Measurements from ENCODE around the gene ZBTB18.
"Not testable (repeated sequence)": the region's sequence is repeated elsewhere in the genome, so short reads cannot be mapped to it uniquely, and the experiment has no call there.

Gene ZBTB18

GRCh38 chr1:244050835-244051444 lies at the start of gene ZBTB18:
Gene ZBTB18 (plus strand): TSS chr1:244051283. CDS start chr1:244051432, 149 bp downstream.
- H3K9ac ChIP-seq (ENCODE audit: low read depth, low read length): no peak within 1 kb of the TSS
- peaks cover 9% of the 10 kb centered on the region for H3K36me3 ChIP-seq (ENCODE audit: control insufficient read depth, insufficient read depth, low read length)
- H3K4me1 ChIP-seq (ENCODE audit: control insufficient read depth, insufficient read depth, low read length): peaks cover 18% of the 10 kb centered on the region
- peak within 1 kb of the TSS; percentile 69 for H3K4me3 ChIP-seq (ENCODE audit: low read depth, low read length)
- H3K27me3 ChIP-seq (ENCODE audit: control insufficient read depth, insufficient read depth, low read length): no peaks in the 10 kb centered on the region
- no peaks in the 10 kb centered on the region for H3K9me3 ChIP-seq (ENCODE audit: control insufficient read depth, insufficient read depth, low read length)

GRCh38 chr1:244002721-244003120 lies 48.4 kb upstream of the ZBTB18 start:
- H3K9ac ChIP-seq (ENCODE audit: low read depth, low read length): no peak overlapping the region
- no peak overlapping the region for H3K4me3 ChIP-seq (ENCODE audit: low read depth, low read length)
- no peaks in the 10 kb centered on the region for H3K9me3 ChIP-seq (ENCODE audit: control insufficient read depth, insufficient read depth, low read length)
- H3K27me3 ChIP-seq (ENCODE audit: control insufficient read depth, insufficient read depth, low read length): no peaks in the 10 kb centered on the region
- no peaks in the 10 kb centered on the region for H3K36me3 ChIP-seq (ENCODE audit: control insufficient read depth, insufficient read depth, low read length)
- H3K4me1 ChIP-seq (ENCODE audit: control insufficient read depth, insufficient read depth, low read length): no peaks in the 10 kb centered on the region

DNA sequence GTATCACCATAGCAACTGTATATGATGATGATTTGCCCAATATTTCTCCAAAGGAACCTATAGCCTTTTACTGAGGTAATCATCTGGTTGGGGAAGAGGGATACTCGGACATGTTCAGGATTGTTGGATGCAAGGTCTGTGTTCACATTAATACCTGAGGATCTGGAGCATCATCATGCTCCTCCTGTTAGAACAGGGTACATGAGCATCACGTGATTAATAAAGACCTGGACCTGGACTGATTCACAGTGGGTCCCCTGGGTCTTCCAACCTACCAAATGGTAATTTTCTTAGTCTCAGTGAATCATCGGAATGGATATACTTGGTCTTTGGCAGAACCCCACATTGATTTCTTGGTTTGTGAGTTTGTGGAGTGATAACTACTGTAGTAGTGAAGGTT lies 45.6 kb upstream of the ZBTB18 start:
- Histone ChIP-seq H3K4me3 (ENCODE audit: low read depth, low read length) (no peak overlapping the region), H3K27me3 (ENCODE audit: control insufficient read depth, insufficient read depth, low read length) (no peaks in the 10 kb centered on the region), H3K9me3 (ENCODE audit: control insufficient read depth, insufficient read depth, low read length) (no peaks in the 10 kb centered on the region), H3K4me1 (ENCODE audit: control insufficient read depth, insufficient read depth, low read length) (no peaks in the 10 kb centered on the region), H3K9ac (ENCODE audit: low read depth, low read length) (no peak overlapping the region), H3K36me3 (ENCODE audit: control insufficient read depth, insufficient read depth, low read length) (no peaks in the 10 kb centered on the region)

DNA sequence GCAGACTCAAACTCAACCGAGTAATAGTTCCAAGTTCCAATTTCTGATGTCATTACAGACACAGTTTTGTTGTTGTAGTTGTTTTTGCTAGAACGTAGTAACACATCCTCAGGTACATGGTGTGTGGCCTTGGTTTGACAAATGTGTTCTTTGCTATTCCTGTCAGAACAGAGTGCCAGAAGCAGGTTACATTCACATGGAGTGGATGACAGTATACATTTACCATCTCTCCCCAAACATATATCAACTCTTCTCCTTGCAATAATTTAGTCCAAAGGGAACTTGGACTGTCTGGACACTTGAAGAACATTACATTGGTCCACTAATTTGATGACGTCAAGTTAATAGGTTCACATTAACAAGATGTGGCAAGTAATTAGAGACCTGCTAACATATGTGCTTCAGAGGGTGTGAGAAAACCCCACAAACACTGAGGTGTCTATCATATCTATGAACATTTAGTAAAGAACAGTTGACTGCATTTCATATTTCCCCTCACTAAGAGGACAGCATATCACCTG lies 44.6 kb upstream of the ZBTB18 start:
- Histone ChIP-seq H3K27me3 (ENCODE audit: control insufficient read depth, insufficient read depth, low read length) (no peaks in the 10 kb centered on the region), H3K4me1 (ENCODE audit: control insufficient read depth, insufficient read depth, low read length) (no peaks in the 10 kb centered on the region), H3K9ac (ENCODE audit: low read depth, low read length) (no peak overlapping the region), H3K4me3 (ENCODE audit: low read depth, low read length) (no peak overlapping the region), H3K9me3 (ENCODE audit: control insufficient read depth, insufficient read depth, low read length) (no peaks in the 10 kb centered on the region), H3K36me3 (ENCODE audit: control insufficient read depth, insufficient read depth, low read length) (no peaks in the 10 kb centered on the region)

DNA sequence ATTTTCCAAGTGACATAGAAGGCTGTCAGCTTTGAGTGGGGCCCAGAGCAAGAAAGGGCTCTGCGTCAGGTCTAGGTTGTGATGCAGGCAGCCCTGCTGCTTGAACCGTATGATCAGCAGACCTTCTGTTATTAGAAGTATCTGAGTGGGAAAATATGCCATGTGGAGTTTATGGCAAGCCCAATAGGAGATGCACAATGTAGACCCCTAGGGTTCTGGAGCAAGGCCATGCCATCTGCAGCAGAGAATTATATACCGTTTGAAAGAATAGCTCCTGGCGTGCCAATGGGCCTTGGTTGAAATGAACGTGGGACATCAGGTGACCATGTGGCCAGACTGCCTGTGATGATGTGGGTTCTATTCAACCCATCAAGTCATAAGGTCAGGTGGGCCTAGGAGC lies 44.1 kb upstream of the ZBTB18 start:
- Histone ChIP-seq H3K4me1 (ENCODE audit: control insufficient read depth, insufficient read depth, low read length) (peaks cover 3% of the 10 kb centered on the region), H3K9me3 (ENCODE audit: control insufficient read depth, insufficient read depth, low read length) (no peaks in the 10 kb centered on the region), H3K4me3 (ENCODE audit: low read depth, low read length) (no peak overlapping the region), H3K9ac (ENCODE audit: low read depth, low read length) (no peak overlapping the region), H3K36me3 (ENCODE audit: control insufficient read depth, insufficient read depth, low read length) (no peaks in the 10 kb centered on the region), H3K27me3 (ENCODE audit: control insufficient read depth, insufficient read depth, low read length) (no peaks in the 10 kb centered on the region)

GRCh38 chr1:244010191-244010590 lies 40.9 kb upstream of the ZBTB18 start:
- Histone ChIP-seq H3K4me1 (ENCODE audit: control insufficient read depth, insufficient read depth, low read length) (peaks cover 4% of the 10 kb centered on the region), H3K27me3 (ENCODE audit: control insufficient read depth, insufficient read depth, low read length) (no peaks in the 10 kb centered on the region), H3K36me3 (ENCODE audit: control insufficient read depth, insufficient read depth, low read length) (no peaks in the 10 kb centered on the region), H3K4me3 (ENCODE audit: low read depth, low read length) (no peak overlapping the region), H3K9me3 (ENCODE audit: control insufficient read depth, insufficient read depth, low read length) (no peaks in the 10 kb centered on the region), H3K9ac (ENCODE audit: low read depth, low read length) (no peak overlapping the region)

DNA sequence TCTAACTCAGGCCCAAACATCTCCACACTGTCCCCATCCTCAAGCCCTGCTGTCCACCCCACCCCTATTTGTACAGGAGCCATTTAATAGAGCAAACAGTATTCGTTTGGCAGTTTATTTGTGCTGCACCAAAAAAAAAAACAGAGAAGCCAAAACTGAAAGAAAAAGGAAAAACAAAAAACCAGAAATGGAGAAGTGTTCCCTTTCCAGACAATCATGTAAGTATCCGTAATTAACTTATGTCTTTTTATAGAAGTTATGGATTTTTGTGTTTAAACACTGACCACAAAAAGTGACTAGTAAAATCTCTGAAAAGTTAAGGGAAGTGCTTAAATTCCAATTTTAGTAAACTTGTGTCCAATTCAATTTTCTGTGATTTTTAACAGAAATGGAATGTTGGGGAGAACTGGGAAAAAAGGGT lies 40.4 kb upstream of the ZBTB18 start:
- Histone ChIP-seq H3K4me3 (ENCODE audit: low read depth, low read length) (no peak overlapping the region), H3K27me3 (ENCODE audit: control insufficient read depth, insufficient read depth, low read length) (no peaks in the 10 kb centered on the region), H3K36me3 (ENCODE audit: control insufficient read depth, insufficient read depth, low read length) (no peaks in the 10 kb centered on the region), H3K4me1 (ENCODE audit: control insufficient read depth, insufficient read depth, low read length) (peaks cover 4% of the 10 kb centered on the region), H3K9ac (ENCODE audit: low read depth, low read length) (no peak overlapping the region), H3K9me3 (ENCODE audit: control insufficient read depth, insufficient read depth, low read length) (no peaks in the 10 kb centered on the region)

DNA sequence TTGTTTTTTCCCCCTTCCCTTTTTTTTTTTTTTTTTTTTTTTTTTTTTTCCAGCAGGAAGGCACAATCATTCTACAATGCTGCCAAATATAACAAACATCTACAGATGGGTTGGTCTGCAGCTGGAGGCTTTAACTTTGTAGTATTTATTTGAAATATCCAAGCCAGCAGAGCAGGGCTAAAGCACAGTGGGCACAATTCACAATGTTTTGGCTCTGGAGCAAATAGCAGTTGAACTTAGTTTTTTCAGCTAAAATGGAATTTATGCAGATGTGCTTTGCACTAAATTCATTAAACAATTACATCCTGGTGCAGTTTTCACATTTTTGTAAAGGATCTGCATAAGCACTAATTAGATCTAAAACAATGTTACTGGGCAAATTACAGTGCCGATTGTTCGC lies 39.8 kb upstream of the ZBTB18 start:
- Histone ChIP-seq H3K27me3 (ENCODE audit: control insufficient read depth, insufficient read depth, low read length) (no peaks in the 10 kb centered on the region), H3K36me3 (ENCODE audit: control insufficient read depth, insufficient read depth, low read length) (no peaks in the 10 kb centered on the region), H3K9me3 (ENCODE audit: control insufficient read depth, insufficient read depth, low read length) (no peaks in the 10 kb centered on the region), H3K9ac (ENCODE audit: low read depth, low read length) (no peak overlapping the region), H3K4me1 (ENCODE audit: control insufficient read depth, insufficient read depth, low read length) (peaks cover 4% of the 10 kb centered on the region), H3K4me3 (ENCODE audit: low read depth, low read length) (no peak overlapping the region)

DNA sequence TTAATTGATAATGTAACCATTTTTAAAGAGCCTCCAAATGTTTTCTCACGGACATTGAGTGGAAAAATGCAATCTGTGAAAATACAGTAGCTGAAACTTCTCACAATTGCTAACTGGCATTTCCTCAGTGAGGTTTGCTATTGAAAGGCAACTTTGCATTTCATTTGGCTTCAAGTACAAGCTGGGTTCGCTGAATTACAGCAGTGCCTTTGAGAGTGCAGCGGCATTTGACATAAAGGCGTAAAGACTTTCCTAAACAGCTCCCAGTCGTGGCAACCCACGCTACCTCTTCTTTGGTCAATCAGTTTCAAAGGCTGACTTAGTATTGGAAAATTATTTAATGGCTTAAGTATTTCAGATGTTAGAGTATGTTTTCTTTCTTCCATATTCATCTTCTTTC lies 39.3 kb upstream of the ZBTB18 start:
- no peak overlapping the region for H3K9ac ChIP-seq (ENCODE audit: low read depth, low read length)
- no peak overlapping the region for H3K4me3 ChIP-seq (ENCODE audit: low read depth, low read length)
- H3K27me3 ChIP-seq (ENCODE audit: control insufficient read depth, insufficient read depth, low read length): no peaks in the 10 kb centered on the region
- peaks cover 4% of the 10 kb centered on the region for H3K4me1 ChIP-seq (ENCODE audit: control insufficient read depth, insufficient read depth, low read length)
- no peaks in the 10 kb centered on the region for H3K9me3 ChIP-seq (ENCODE audit: control insufficient read depth, insufficient read depth, low read length)
- H3K36me3 ChIP-seq (ENCODE audit: control insufficient read depth, insufficient read depth, low read length): no peaks in the 10 kb centered on the region

GRCh38 chr1:244012202-244012601 lies 38.9 kb upstream of the ZBTB18 start:
- H3K36me3 ChIP-seq (ENCODE audit: control insufficient read depth, insufficient read depth, low read length): no peaks in the 10 kb centered on the region
- no peak overlapping the region for H3K4me3 ChIP-seq (ENCODE audit: low read depth, low read length)
- no peaks in the 10 kb centered on the region for H3K27me3 ChIP-seq (ENCODE audit: control insufficient read depth, insufficient read depth, low read length)
- no peaks in the 10 kb centered on the region for H3K9me3 ChIP-seq (ENCODE audit: control insufficient read depth, insufficient read depth, low read length)
- no peak overlapping the region for H3K9ac ChIP-seq (ENCODE audit: low read depth, low read length)
- H3K4me1 ChIP-seq (ENCODE audit: control insufficient read depth, insufficient read depth, low read length): peaks cover 4% of the 10 kb centered on the region

GRCh38 chr1:244013100-244013499 lies 38.0 kb upstream of the ZBTB18 start:
- Histone ChIP-seq H3K27me3 (ENCODE audit: control insufficient read depth, insufficient read depth, low read length) (no peaks in the 10 kb centered on the region), H3K4me3 (ENCODE audit: low read depth, low read length) (no peak overlapping the region), H3K9me3 (ENCODE audit: control insufficient read depth, insufficient read depth, low read length) (no peaks in the 10 kb centered on the region), H3K4me1 (ENCODE audit: control insufficient read depth, insufficient read depth, low read length) (peaks cover 4% of the 10 kb centered on the region), H3K9ac (ENCODE audit: low read depth, low read length) (no peak overlapping the region), H3K36me3 (ENCODE audit: control insufficient read depth, insufficient read depth, low read length) (no peaks in the 10 kb centered on the region)

- H3K9ac ChIP-seq (ENCODE audit: low read depth, low read length); H3K4me3 ChIP-seq (ENCODE audit: low read depth, low read length); H3K27me3 ChIP-seq (ENCODE audit: control insufficient read depth, insufficient read depth, low read length); H3K9me3 ChIP-seq (ENCODE audit: control insufficient read depth, insufficient read depth, low read length); H3K4me1 ChIP-seq (ENCODE audit: control insufficient read depth, insufficient read depth, low read length); H3K36me3 ChIP-seq (ENCODE audit: control insufficient read depth, insufficient read depth, low read length): not testable (repeated sequence)
Observed at GRCh38 chr1:244014862-244015261, 36.2 kb upstream of the ZBTB18 start.

All from iPS-15b (cell line).